GM19452 (cell line): Measurements from ENCODE around the gene LAMB3.

Source experiments
- ATAC-seq: cut with Tn5 transposase; IDR thresholded peaks from one replicate; pipeline ENCODE4 v1.9.1; 2021; ENCODE audit not compliant: unreplicated experiment

The LAMB3 gene

GRCh38 chr1:209618756-209619420 lies 33.3 kb downstream of the LAMB3 start:
- ATAC-seq: no peak

GRCh38 chr1:209618291-209618690 lies 33.9 kb downstream of the LAMB3 start:
- no peak for ATAC-seq

- no peak for ATAC-seq
These were observed 34.5 kb downstream of the LAMB3 start for GRCh38 chr1:209617755-209618154.

- no peak for ATAC-seq
These were observed 35.1 kb downstream of the LAMB3 start for GRCh38 chr1:209617047-209617673.

GRCh38 chr1:209616366-209617046 lies 35.7 kb downstream of the LAMB3 start:
- ATAC-seq: no peak

- no peak for ATAC-seq
These were observed 37.3 kb downstream of the LAMB3 start for GRCh38 chr1:209614906-209615305.

GRCh38 chr1:209614151-209614420 lies 38.1 kb downstream of the LAMB3 start:
- ATAC-seq: no peak

GRCh38 chr1:209613400-209614150 lies 38.6 kb downstream of the LAMB3 start:
- ATAC-seq: no peak

- ATAC-seq: no peak
These were observed 39.4 kb downstream of the LAMB3 start for GRCh38 chr1:209612646-209613399.

GRCh38 chr1:209611771-209612570 lies 40.3 kb downstream of the LAMB3 start:
- no peak for ATAC-seq

- ATAC-seq: no peak
These were observed 41.7 kb downstream of the LAMB3 start for GRCh38 chr1:209610631-209610905.

GRCh38 chr1:209609791-209610630 lies 42.2 kb downstream of the LAMB3 start:
- no peak for ATAC-seq

- ATAC-seq: no peak
These were observed 43.0 kb downstream of the LAMB3 start for GRCh38 chr1:209609041-209609790.

- ATAC-seq: peak; percentile 23
These were observed 44.4 kb downstream of the LAMB3 start for GRCh38 chr1:209607795-209608178.

- ATAC-seq: peak; percentile 81
These were observed 45.0 kb downstream of the LAMB3 start for GRCh38 chr1:209607102-209607794.

GRCh38 chr1:209603877-209604276 lies 48.3 kb downstream of the LAMB3 start:
- no peak for ATAC-seq

- ATAC-seq: peak; percentile 71
These were observed 50.2 kb downstream of the LAMB3 start for GRCh38 chr1:209601809-209602657.
